HFF-Myc (cell line): ENCODE data around the gene ANK3.
"Not testable (repeated sequence)": the region's sequence is repeated elsewhere in the genome, so short reads cannot be mapped to it uniquely, and the experiment has no call there.

ENCODE experiments used
- DNase-seq: peaks from one replicate; pipeline ENCODE4 v3.0.0-alpha.2; 2011; ENCODE audit warnings: low read depth; ENCODE audit errors: extremely low read depth
- H3K4me3 ChIP-seq: replicated peaks from 2 replicates; pipeline ENCODE4 v1.5.1; 2011; ENCODE audit warnings: low read depth, mild to moderate bottlenecking, control low read depth, low read length
- CTCF ChIP-seq: IDR thresholded peaks from 2 replicates; pipeline ENCODE4 v1.5.1; 2012; ENCODE audit warnings: mild to moderate bottlenecking, low read depth, low read length, control low read depth; ENCODE audit errors: missing control alignments

Gene ANK3

GRCh38 chr10:60293581-60294175, 96.0 kb downstream of the ANK3 start:
- no peak for TF ChIP-seq CTCF
- no peak overlapping the region for H3K4me3 ChIP-seq
- DNase-seq: no peak

- no peak for DNase-seq
- no peak for TF ChIP-seq CTCF
- H3K4me3 ChIP-seq: no peak overlapping the region
These were observed 96.7 kb downstream of the ANK3 start for GRCh38 chr10:60292998-60293397.

GRCh38 chr10:60292536-60292935, 97.1 kb downstream of the ANK3 start:
- not testable (repeated sequence) for H3K4me3 ChIP-seq, DNase-seq

- no peak overlapping the region for H3K4me3 ChIP-seq
- no peak for DNase-seq
- no peak for TF ChIP-seq CTCF
These were observed 98.2 kb downstream of the ANK3 start for GRCh38 chr10:60291344-60291930.

- H3K4me3 ChIP-seq: no peak overlapping the region
- no peak for DNase-seq
- TF ChIP-seq CTCF: no peak
These were observed 99.1 kb downstream of the ANK3 start for GRCh38 chr10:60290558-60290957.

- H3K4me3 ChIP-seq: no peak overlapping the region
- no peak for DNase-seq
- TF ChIP-seq CTCF: no peak
These were observed 99.9 kb downstream of the ANK3 start for GRCh38 chr10:60289800-60290199.

- TF ChIP-seq CTCF: no peak
- no peak for DNase-seq
- no peak overlapping the region for H3K4me3 ChIP-seq
These were observed 101.4 kb downstream of the ANK3 start for GRCh38 chr10:60288256-60288655.
